LNCaP clone FGC (cell line): ENCODE results near the gene CDC42EP1.
"Not testable (repeated sequence)": the region's sequence is repeated elsewhere in the genome, so short reads cannot be mapped to it uniquely, and the experiment has no call there.

Experiments
- DNase-seq: peaks from one replicate; pipeline ENCODE4 v3.0.0-alpha.2; 2011; ENCODE audit warnings: low read depth
- H3K4me3 ChIP-seq: 2 replicates; pipeline ENCODE4 v1.5.1; 2011; ENCODE audit warnings: mild to moderate bottlenecking, low read depth, low read length, control low read depth
- TF ChIP-seq, protein P1 (sequence below): IDR thresholded peaks from 2 replicates; pipeline ENCODE4 v1.5.1; 2012; ENCODE audit warnings: mild to moderate bottlenecking; ENCODE audit not compliant: control insufficient read depth, insufficient read depth; ENCODE audit errors: extremely low read depth

Gene CDC42EP1

DNA sequence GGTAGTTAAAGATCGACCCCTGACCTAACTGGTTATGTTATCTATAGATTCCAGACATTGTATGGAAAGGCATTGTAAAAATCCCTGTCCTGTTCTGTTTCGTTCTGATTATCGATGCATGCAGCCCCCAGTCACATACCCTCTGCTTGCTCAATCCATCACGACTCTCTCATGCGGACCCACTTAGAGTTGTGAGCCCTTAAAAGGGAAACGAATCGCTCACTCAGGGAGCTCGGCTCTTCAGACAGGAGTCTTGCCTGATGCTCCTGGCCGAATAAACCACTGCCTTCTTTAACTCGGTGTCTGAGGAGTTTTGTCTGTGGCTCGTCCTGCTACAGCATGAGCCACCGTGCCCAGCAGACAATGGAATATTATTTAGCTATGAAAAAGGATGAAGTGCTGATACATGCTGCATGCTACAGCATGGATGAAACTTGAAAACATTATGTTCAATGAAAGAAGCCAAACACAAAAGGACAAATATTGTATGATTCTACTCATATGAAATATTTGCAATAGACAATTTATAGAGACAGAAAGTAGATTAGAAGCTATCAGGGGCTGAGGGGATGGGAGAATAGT lies 31.6 kb downstream of the CDC42EP1 start:
- TF ChIP-seq, protein P1, sequence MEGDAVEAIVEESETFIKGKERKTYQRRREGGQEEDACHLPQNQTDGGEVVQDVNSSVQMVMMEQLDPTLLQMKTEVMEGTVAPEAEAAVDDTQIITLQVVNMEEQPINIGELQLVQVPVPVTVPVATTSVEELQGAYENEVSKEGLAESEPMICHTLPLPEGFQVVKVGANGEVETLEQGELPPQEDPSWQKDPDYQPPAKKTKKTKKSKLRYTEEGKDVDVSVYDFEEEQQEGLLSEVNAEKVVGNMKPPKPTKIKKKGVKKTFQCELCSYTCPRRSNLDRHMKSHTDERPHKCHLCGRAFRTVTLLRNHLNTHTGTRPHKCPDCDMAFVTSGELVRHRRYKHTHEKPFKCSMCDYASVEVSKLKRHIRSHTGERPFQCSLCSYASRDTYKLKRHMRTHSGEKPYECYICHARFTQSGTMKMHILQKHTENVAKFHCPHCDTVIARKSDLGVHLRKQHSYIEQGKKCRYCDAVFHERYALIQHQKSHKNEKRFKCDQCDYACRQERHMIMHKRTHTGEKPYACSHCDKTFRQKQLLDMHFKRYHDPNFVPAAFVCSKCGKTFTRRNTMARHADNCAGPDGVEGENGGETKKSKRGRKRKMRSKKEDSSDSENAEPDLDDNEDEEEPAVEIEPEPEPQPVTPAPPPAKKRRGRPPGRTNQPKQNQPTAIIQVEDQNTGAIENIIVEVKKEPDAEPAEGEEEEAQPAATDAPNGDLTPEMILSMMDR, result no peak
- peak overlapping the region; percentile 41 for H3K4me3 ChIP-seq
- DNase-seq, result no peak

DNA sequence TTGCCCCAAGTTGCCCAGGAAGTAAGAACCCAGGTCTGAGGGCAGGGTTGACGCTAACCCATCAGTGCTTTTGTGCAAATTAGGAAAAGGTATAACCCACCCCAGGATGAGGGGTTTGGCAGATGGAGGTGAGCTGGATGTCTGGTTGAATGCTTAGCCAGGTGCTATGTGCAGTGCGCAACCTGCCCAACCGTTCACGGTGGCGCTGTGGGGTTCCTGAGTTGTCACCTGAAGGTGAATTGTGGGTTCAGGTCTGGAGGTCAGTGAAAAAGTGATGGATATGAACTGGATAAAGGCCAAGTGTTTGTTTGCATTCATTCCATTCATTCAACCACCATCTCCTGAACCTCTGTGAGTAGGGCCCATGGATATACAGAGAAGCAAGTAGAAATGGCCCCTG lies 34.0 kb downstream of the CDC42EP1 start:
- TF ChIP-seq, protein P1, result no peak
- H3K4me3 ChIP-seq, result no peak overlapping the region
- no peak for DNase-seq

DNA sequence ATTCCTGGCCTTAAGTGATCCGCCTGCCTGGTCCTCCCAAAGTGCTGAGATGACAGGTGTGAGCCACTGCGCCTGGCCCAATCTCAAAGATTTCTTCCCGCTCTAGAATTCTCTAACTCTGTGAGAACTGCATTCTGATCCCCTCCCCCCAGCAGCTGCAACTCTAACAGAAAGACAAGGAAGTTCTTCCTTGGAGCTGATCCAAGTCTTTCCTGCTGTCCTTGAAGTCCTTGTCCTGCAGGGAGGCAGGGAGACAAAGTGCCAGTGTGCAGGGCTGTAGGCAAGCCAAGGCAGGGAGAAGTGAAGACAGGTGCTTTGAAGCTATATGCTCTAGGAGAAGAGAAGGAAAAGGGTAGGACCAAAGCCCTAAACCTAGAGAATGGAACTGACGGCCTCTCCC lies 38.9 kb downstream of the CDC42EP1 start:
- DNase-seq, result peak; percentile 94
- TF ChIP-seq, protein P1, result no peak
- no peak overlapping the region for H3K4me3 ChIP-seq

- TF ChIP-seq, protein P1, result no peak
- no peak overlapping the region for H3K4me3 ChIP-seq
- DNase-seq, result no peak
These were observed 40.9 kb downstream of the CDC42EP1 start for GRCh38 chr22:37601203-37601539.

GRCh38 chr22:37601540-37602442 lies 41.5 kb downstream of the CDC42EP1 start:
- DNase-seq, result peak; percentile 76
- TF ChIP-seq, protein P1, result no peak
- no peak overlapping the region for H3K4me3 ChIP-seq

DNA sequence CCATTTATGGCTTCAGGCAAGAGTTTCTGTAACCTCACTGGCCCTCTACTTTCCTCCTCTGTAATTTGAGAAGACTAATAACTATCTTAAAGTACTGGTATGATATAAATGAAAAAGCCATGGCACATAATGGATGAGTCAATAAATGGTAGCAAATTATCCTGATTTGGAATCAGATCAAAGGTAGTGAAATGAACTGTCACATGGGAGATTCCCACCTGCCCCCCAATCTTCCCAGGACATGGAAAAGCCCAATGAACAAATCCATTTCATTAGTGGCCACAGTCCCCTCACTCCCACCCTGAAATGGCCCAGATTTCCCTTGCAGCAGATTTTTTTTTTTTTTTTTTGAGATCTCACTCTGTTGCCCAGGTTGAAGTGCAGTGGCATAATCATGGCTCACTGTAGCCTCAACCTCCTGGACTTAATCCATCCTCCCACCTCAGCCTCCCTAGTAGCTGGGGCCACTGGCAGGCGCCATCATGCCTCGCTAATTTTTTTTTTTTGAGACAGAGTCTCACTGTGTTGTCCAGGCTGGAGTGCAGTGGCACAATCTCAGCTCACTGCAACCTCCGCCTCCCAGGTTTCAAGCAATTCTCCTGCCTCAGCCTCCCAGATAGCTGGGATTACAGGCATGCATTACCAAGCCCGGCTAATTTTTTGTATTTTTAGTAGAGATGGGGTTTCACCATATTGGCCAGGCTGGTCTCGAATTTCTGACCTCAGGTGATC lies 42.4 kb downstream of the CDC42EP1 start:
- H3K4me3 ChIP-seq, DNase-seq: not testable (repeated sequence)

DNA sequence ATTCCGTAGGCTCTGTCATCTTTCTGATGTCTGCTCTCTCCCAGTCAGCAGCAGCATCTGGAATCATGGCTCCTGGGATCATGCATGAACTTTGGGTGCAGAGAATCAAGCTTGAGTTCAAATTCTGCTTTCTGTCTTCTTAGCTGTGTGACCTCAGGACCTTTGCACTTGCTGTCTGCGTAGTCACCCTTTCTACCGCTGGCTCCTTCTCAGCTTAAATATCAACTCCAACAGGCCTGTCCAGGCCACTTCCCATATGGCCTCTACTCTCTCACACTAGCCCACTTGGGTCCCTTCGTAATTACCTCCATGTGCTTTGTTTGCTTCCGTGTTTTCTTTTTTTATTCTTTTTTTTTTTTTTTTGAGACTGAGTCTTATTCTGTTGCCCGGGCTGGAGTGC lies 43.8 kb downstream of the CDC42EP1 start:
- DNase-seq, result no peak
- TF ChIP-seq, protein P1, result no peak

More for the DNA sequence above, 43.8 kb downstream of the CDC42EP1 start:
- H3K4me3 ChIP-seq, result no peak overlapping the region
